ENCODE measurements around the gene ATP9A. TPM values are rescaled to one million over a fixed set of nuclear protein-coding genes. Genes with fewer than 3 reads are reported as not detected.

ATP9A gene
- polyA plus RNA-seq, 1 donor (not counting 4 experiments of a cell fraction or from before 2014, with no cell fraction given), result 5.8 TPM

GRCh38 chr20:51565298-51566144 lies 202.7 kb downstream of the ATP9A start:
- TF ChIP-seq CTCF (optimal IDR thresholded peaks at IDR 0.05 in 1 of 3, IDR thresholded peaks at IDR 0.05 in 1 of 3, conservative IDR thresholded peaks at IDR 0.05 in 1 of 3; ENCODE audit: extremely low read depth in 1 of 3, insufficient read depth in 2 of 3, low read length in 3 of 3), result no peak
- TF ChIP-seq EZH2 (IDR thresholded peaks at IDR 0.05; ENCODE audit: low read length), result no peak
- Histone ChIP-seq H4K20me1 (ENCODE audit: control insufficient read depth, extremely low read depth, insufficient read depth, low read length) (no peaks in the 10 kb centered on the region), H3K27ac (ENCODE audit: control insufficient read depth, insufficient read depth, low read length) (no peak overlapping the region), H3K27me3 (ENCODE audit: control insufficient read depth, extremely low read depth, insufficient read depth, low read length) (peaks cover 51% of the 10 kb centered on the region), H3K9me3 (ENCODE audit: control insufficient read depth, low read depth, low read length) (no peaks in the 10 kb centered on the region), H3K36me3 (ENCODE audit: control insufficient read depth in 2 of 2, extremely low read depth in 1 of 2, insufficient read depth in 2 of 2, low read length in 2 of 2) (no peaks in the 10 kb centered on the region), H3K4me2 (ENCODE audit: control insufficient read depth, extremely low read depth, insufficient read depth, low read depth, low read length) (no peak overlapping the region), H3K4me1 (ENCODE audit: control insufficient read depth, extremely low read depth, insufficient read depth, low read length) (peaks cover 25% of the 10 kb centered on the region), H3K79me2 (ENCODE audit: control insufficient read depth, insufficient read depth, low read length) (no peaks in the 10 kb centered on the region), H2AFZ (ENCODE audit: control insufficient read depth, low read length) (no peak overlapping the region), H3K9ac (ENCODE audit: control insufficient read depth, extremely low read depth, insufficient read depth, low read length) (no peak overlapping the region), H3K4me3 (ENCODE audit: control insufficient read depth in 2 of 3, extremely low read depth in 1 of 3, insufficient read depth in 2 of 3, low read depth in 1 of 3, low read length in 3 of 3) (no peak overlapping the region), H3K9me1 (ENCODE audit: control insufficient read depth, extremely low read depth, insufficient read depth, low read length) (no peaks in the 10 kb centered on the region)
- dilution Hi-C loops (cut with MboI; ENCODE audit: extremely low pct_ligation_motif_present, low sequenced_read_pairs), result no loop called here
- DNase-seq (ENCODE audit: low read depth, low spot score), result no peak
- FAIRE-seq, result no peak

GRCh38 chr20:51563486-51564332 lies 204.5 kb downstream of the ATP9A start:
- H3K4me3 ChIP-seq (ENCODE audit: control insufficient read depth in 2 of 3, extremely low read depth in 1 of 3, insufficient read depth in 2 of 3, low read depth in 1 of 3, low read length in 3 of 3), result no peak overlapping the region
- TF ChIP-seq EZH2 (IDR thresholded peaks at IDR 0.05; ENCODE audit: low read length) (no peak), CTCF (optimal IDR thresholded peaks at IDR 0.05 in 1 of 3, IDR thresholded peaks at IDR 0.05 in 1 of 3, conservative IDR thresholded peaks at IDR 0.05 in 1 of 3; ENCODE audit: extremely low read depth in 1 of 3, insufficient read depth in 2 of 3, low read length in 3 of 3) (no peak)
- no peaks in the 10 kb centered on the region for H4K20me1 ChIP-seq (ENCODE audit: control insufficient read depth, extremely low read depth, insufficient read depth, low read length)
- peaks cover 25% of the 10 kb centered on the region for H3K4me1 ChIP-seq (ENCODE audit: control insufficient read depth, extremely low read depth, insufficient read depth, low read length)
- DNase-seq (ENCODE audit: low read depth, low spot score) (no peak), FAIRE-seq (no peak)
- no peaks in the 10 kb centered on the region for H3K9me3 ChIP-seq (ENCODE audit: control insufficient read depth, low read depth, low read length)
- no peaks in the 10 kb centered on the region for H3K36me3 ChIP-seq (ENCODE audit: control insufficient read depth in 2 of 2, extremely low read depth in 1 of 2, insufficient read depth in 2 of 2, low read length in 2 of 2)
- H3K79me2 ChIP-seq (ENCODE audit: control insufficient read depth, insufficient read depth, low read length), result no peaks in the 10 kb centered on the region
- H3K9ac ChIP-seq (ENCODE audit: control insufficient read depth, extremely low read depth, insufficient read depth, low read length), result no peak overlapping the region
- H3K27me3 ChIP-seq (ENCODE audit: control insufficient read depth, extremely low read depth, insufficient read depth, low read length), result peaks cover 66% of the 10 kb centered on the region
- dilution Hi-C loops (cut with MboI; ENCODE audit: extremely low pct_ligation_motif_present, low sequenced_read_pairs), result no loop called here
- peak overlapping the region; percentile 8 for H3K4me2 ChIP-seq (ENCODE audit: control insufficient read depth, extremely low read depth, insufficient read depth, low read depth, low read length)
- H3K9me1 ChIP-seq (ENCODE audit: control insufficient read depth, extremely low read depth, insufficient read depth, low read length), result no peaks in the 10 kb centered on the region
- H3K27ac ChIP-seq (ENCODE audit: control insufficient read depth, insufficient read depth, low read length), result no peak overlapping the region
- H2AFZ ChIP-seq (ENCODE audit: control insufficient read depth, low read length), result no peak overlapping the region
